MCF 10A (cell line): ENCODE measurements around the gene ERMARD. TPM values are rescaled to one million over a fixed set of nuclear protein-coding genes. Genes with fewer than 3 reads are reported as not detected.
A peak's percentile ranks its signal among the peaks of the same experiment; 100 is the strongest.

Source experiments
- BruUV-seq: library from RNA; stranded (reverse); fragments of 400-500 nt; replicated peaks from 2 replicates; lab custom pipeline; 2021; lab: Mats Ljungman, UMichigan
- CTCF ChIA-PET: fragments of 300-600 bp; sonication (Branson Sonifier 250); formaldehyde crosslinking; extraction: SDS; loops from one replicate; lab custom pipeline; 2021; ENCODE audit warnings: antibody characterized with exemption, inconsistent platforms; lab: Yijun Ruan, JAX
- POLR2A ChIA-PET: fragments of 300-600, 350-650 bp; sonication (Branson Sonifier 250); formaldehyde crosslinking; extraction: SDS; loops from one replicate; lab custom pipeline; 2020; ENCODE audit warnings: antibody characterized with exemption, inconsistent platforms; lab: Yijun Ruan, JAX
- DNase-seq: peaks from one replicate; pipeline ENCODE4 v3.0.0-alpha.2; 2018; ENCODE audit not compliant: unreplicated experiment
- H3K27ac Mint-ChIP-seq: one replicate; pipeline ENCODE4 v1.8.0; 2022; ENCODE audit warnings: mild to moderate bottlenecking, low read depth, mixed read lengths; ENCODE audit not compliant: unreplicated experiment
- H3K27me3 Mint-ChIP-seq: one replicate; pipeline ENCODE4 v1.8.0; 2022; ENCODE audit warnings: mixed read lengths; ENCODE audit not compliant: insufficient read depth, unreplicated experiment
- H3K36me3 Mint-ChIP-seq: one replicate; pipeline ENCODE4 v1.8.0; 2022; ENCODE audit warnings: mild to moderate bottlenecking, moderate library complexity, mixed read lengths; ENCODE audit not compliant: insufficient read depth, unreplicated experiment
- H3K4me1 Mint-ChIP-seq: one replicate; pipeline ENCODE4 v1.8.0; 2022; ENCODE audit warnings: mixed read lengths; ENCODE audit not compliant: insufficient read depth, unreplicated experiment
- H3K4me3 Mint-ChIP-seq: one replicate; pipeline ENCODE4 v1.8.0; 2022; ENCODE audit warnings: mild to moderate bottlenecking, moderate library complexity, mixed read lengths; ENCODE audit not compliant: unreplicated experiment
- H3K9me3 Mint-ChIP-seq: one replicate; pipeline ENCODE4 v1.8.0; 2022; ENCODE audit warnings: mixed read lengths; ENCODE audit not compliant: unreplicated experiment
- intact Hi-C: fragments of 100-400 bp; cut with micrococcal nuclease; formaldehyde crosslinking; loops from 2 replicates; pipeline ENCODE4 v1.14.1; 2022
- total RNA-seq: library from RNA; stranded (reverse); gene quantifications from 2 replicates; pipeline ENCODE4 v1.2.3, GENCODE V29; 2022
- TF ChIP-seq, protein P1 (sequence below): fragments of 200-600 bp; IDR thresholded peaks from one replicate; pipeline ENCODE4 v1.8.0; 2022; ENCODE audit warnings: antibody characterized with exemption, mild to moderate bottlenecking; ENCODE audit not compliant: unreplicated experiment

The ERMARD gene
- total RNA-seq, 1 experiment from 2014 or later: 42.8 TPM

DNA sequence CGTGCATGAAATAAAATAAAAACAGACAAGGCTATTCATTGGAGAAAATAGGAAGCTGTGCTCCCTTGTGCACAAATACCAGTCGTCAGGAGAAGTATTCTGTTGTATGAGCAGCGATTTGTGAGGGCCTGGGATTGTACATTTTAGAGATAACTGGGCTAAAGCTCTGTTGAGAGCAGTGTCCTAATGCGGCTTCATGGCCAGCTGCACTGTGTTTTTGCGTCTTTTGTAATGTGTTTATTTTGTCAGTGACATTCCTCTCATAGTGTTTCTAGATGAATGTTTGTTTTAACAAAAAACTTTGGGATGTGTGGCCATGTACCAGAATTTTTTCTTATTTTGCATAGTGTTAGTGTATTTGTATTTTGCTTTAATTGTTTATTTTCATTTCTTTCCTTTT lies 14.8 kb downstream of the ERMARD start:
- ChIA-PET CTCF (no interaction called here), POLR2A (no interaction called here)
- no peaks in the 10 kb centered on the region for H3K27me3 Mint-ChIP-seq
- DNase-seq: no peak
- intact Hi-C loops: no loop called here
- TF ChIP-seq, protein P1, sequence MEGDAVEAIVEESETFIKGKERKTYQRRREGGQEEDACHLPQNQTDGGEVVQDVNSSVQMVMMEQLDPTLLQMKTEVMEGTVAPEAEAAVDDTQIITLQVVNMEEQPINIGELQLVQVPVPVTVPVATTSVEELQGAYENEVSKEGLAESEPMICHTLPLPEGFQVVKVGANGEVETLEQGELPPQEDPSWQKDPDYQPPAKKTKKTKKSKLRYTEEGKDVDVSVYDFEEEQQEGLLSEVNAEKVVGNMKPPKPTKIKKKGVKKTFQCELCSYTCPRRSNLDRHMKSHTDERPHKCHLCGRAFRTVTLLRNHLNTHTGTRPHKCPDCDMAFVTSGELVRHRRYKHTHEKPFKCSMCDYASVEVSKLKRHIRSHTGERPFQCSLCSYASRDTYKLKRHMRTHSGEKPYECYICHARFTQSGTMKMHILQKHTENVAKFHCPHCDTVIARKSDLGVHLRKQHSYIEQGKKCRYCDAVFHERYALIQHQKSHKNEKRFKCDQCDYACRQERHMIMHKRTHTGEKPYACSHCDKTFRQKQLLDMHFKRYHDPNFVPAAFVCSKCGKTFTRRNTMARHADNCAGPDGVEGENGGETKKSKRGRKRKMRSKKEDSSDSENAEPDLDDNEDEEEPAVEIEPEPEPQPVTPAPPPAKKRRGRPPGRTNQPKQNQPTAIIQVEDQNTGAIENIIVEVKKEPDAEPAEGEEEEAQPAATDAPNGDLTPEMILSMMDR: no peak
- no peak overlapping the region for H3K27ac Mint-ChIP-seq
- no peak overlapping the region for H3K4me3 Mint-ChIP-seq
- BruUV-seq: no TSS peak
- peaks cover 59% of the 10 kb centered on the region for H3K36me3 Mint-ChIP-seq
- no peaks in the 10 kb centered on the region for H3K9me3 Mint-ChIP-seq
- no peaks in the 10 kb centered on the region for H3K4me1 Mint-ChIP-seq

DNA sequence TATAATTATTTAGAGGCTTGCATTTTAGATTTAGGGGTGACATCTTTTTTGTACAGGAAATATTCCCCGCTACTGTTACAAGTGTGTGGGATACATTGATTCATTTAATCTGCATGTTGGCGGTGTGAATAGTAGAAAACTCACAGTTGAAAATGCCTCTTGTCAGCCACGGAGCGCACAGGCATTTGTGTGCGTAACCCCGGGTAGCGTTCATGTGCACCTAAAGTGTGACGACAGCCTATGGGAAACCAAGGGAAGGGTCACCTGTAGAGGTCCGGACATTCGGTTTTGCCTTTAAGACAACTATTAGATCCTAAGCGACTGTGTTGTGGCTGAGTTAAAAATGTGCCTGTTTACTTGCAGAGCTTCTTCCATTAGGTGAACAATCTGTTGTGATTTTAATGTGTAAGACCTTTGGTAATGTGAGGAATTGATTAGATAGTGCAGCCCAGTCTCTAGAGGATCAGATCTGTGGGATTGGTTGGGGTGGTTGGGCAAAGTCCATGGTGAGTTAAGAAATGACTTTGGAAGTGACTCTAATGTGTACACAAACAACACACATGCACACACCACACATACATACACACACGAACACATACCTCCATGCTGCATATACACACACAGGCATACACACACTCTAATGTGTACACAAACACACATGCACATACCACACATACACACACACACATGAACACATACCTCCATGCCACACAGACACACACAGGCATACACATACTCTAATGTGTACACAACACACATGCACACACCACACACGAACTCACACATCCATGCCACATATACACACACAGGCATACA lies 15.7 kb downstream of the ERMARD start:
- no peak overlapping the region for H3K4me3 Mint-ChIP-seq
- TSS peak; percentile 10 for BruUV-seq
- H3K9me3 Mint-ChIP-seq: no peaks in the 10 kb centered on the region
- CTCF ChIA-PET: no interaction called here
- TF ChIP-seq, protein P1: no peak
- no peak overlapping the region for H3K27ac Mint-ChIP-seq
- peaks cover 59% of the 10 kb centered on the region for H3K36me3 Mint-ChIP-seq
- POLR2A ChIA-PET: no interaction called here
- DNase-seq: no peak
- no peaks in the 10 kb centered on the region for H3K27me3 Mint-ChIP-seq
- H3K4me1 Mint-ChIP-seq: no peaks in the 10 kb centered on the region
- intact Hi-C loops: no loop called here

DNA sequence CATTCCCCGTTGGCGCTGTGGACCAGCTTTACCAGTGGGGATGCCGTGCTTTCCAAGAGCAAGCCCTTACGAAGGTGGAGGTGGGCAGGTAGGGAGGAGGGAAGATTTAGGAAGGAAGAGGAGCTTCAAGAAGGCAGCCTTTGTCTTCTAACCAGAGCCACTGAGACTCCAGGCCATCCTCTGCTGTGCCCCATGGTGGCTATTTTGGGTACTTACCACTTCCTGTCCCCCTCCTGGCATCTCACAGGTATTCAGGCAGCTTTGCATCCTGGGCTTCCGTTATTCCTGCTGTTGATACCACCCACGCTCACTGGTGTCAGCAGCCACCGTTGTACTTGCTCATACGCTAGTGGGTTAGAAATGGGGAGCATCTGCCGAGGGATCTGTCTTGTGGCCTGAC lies 22.9 kb downstream of the ERMARD start:
- Mint-ChIP-seq H3K27me3 (no peaks in the 10 kb centered on the region), H3K9me3 (no peaks in the 10 kb centered on the region), H3K4me1 (peaks cover 6% of the 10 kb centered on the region), H3K36me3 (peaks cover 61% of the 10 kb centered on the region), H3K4me3 (no peak overlapping the region), H3K27ac (no peak overlapping the region)
- CTCF ChIA-PET: interaction anchor here (0.8 to 1.2 kb wide), 2 partner anchors 17 to 743 kb away, joined by 3 to 4 read pairs; no protein-coding TSS in a partner anchor
- TF ChIP-seq, protein P1: no peak
- POLR2A ChIA-PET: no interaction called here
- no peak for DNase-seq
- BruUV-seq: no TSS peak
- intact Hi-C loops: no loop called here

DNA sequence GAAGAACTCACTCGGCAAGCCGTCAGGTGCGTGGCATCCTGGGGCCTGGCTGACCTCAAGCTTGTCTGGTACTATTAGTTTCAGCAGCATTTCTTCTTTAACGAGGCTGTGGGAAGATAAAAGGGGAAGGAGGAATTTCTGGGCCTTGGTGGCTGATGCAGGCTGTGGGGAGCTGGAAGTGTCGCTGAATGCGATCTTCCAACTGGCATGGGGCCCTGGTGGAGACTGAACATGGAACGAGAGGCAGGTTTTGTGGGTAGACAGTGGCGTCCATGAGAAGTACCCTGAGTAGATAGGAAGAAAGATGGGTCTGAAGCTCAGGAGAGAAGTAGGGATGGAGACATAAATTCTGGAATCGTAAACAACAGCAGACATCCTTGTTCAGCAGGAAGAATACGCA lies 23.9 kb downstream of the ERMARD start:
- H3K9me3 Mint-ChIP-seq: no peaks in the 10 kb centered on the region
- DNase-seq: no peak
- H3K36me3 Mint-ChIP-seq: peaks cover 67% of the 10 kb centered on the region
- peaks cover 6% of the 10 kb centered on the region for H3K4me1 Mint-ChIP-seq
- H3K27me3 Mint-ChIP-seq: no peaks in the 10 kb centered on the region
- TF ChIP-seq, protein P1: no peak
- intact Hi-C loops: no loop called here
- ChIA-PET POLR2A (no interaction called here), CTCF (interaction anchor here (1.1 to 1.2 kb wide), 2 partner anchors 16 to 874 kb away, joined by 4 read pairs; no protein-coding TSS in a partner anchor)
- H3K4me3 Mint-ChIP-seq: no peak overlapping the region
- BruUV-seq: no TSS peak
- H3K27ac Mint-ChIP-seq: no peak overlapping the region
